Epithelial cell of proximal tubule (primary cell): ENCODE data around the gene RHOB. TPM values are rescaled to one million over a fixed set of nuclear protein-coding genes. Genes with fewer than 3 reads are reported as not detected.

Experiments used
- DNase-seq: peaks from one replicate; pipeline ENCODE4 v3.0.0-alpha.2; 2011; ENCODE audit warnings: low read depth
- H3K4me3 ChIP-seq: 2 replicates; pipeline ENCODE4 v1.5.1; 2011; ENCODE audit warnings: low read depth, mild to moderate bottlenecking, low read length
- total RNA-seq: library from RNA; depleted of rRNA; stranded (reverse); fragments of >200 nt; gene quantifications from 2 replicates; pipeline ENCODE4 v1.2.3, GENCODE V29; 2015
- TF ChIP-seq, protein P1 (sequence below): conservative IDR thresholded peaks from 2 replicates; pipeline ENCODE4 v1.5.1; 2012; ENCODE audit warnings: low read depth, mild to moderate bottlenecking, low read length

Gene RHOB
- total RNA-seq, 1 donor from 2014 or later, result 160 TPM

DNA sequence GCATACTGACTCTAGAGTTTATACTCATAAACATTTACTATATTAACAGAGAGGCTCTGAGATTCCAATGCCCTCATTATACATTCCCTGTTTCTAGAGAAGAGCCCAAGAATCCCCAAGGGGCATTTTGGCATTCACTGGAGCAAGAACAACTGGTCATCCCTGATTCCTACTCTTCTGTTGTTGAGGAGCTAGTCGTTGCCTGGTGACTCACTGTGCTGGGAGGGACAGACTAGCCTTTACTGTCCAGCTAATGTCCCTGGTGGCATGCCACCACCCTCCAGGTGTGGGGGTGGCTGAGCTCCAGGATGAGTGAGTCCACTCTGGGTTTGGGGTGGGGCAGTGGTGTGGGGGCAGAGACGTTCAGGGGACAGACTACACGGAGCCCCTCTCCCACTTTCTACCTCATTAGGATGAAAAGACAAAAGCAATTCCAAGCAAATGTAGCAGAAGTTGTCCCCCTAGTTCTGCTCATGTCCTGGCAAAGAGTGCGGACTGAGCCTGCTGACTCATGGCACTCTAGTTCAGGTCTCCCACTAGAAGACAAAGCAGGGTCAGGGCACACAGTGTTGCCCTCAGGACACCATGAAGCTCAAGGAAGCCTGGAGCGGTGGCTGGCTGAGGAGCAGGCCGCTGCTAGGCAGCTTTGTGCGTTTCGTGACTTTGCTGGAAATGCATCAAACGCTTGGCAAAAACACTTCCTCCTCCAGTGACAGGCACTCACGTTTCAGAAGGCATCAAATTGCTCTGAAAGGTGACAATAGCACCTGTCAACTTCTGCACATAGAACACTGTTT, 49.4 kb downstream of the RHOB start:
- no peak overlapping the region for H3K4me3 ChIP-seq
- TF ChIP-seq, protein P1, sequence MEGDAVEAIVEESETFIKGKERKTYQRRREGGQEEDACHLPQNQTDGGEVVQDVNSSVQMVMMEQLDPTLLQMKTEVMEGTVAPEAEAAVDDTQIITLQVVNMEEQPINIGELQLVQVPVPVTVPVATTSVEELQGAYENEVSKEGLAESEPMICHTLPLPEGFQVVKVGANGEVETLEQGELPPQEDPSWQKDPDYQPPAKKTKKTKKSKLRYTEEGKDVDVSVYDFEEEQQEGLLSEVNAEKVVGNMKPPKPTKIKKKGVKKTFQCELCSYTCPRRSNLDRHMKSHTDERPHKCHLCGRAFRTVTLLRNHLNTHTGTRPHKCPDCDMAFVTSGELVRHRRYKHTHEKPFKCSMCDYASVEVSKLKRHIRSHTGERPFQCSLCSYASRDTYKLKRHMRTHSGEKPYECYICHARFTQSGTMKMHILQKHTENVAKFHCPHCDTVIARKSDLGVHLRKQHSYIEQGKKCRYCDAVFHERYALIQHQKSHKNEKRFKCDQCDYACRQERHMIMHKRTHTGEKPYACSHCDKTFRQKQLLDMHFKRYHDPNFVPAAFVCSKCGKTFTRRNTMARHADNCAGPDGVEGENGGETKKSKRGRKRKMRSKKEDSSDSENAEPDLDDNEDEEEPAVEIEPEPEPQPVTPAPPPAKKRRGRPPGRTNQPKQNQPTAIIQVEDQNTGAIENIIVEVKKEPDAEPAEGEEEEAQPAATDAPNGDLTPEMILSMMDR, result no peak
- DNase-seq, result peak; percentile 93

DNA sequence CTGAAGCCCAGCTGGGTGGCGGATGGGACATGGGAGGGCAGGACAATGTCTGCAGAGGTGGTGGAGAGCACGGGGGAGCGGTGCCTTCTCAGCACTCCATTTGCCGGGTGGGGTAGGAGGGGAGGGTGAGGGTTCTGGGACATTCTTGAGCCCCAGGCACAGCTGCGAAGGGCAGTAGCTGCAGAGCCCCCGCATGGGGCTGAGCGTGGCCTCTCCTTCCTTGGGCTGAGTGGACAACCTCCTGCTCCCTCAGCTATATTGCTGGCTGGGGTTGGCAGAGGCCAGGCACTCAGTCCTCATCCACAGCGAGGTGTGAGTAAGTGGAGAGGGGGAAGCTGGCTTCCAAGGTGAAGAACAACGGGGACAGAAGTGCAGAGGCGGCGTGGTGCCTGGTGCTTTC, 50.1 kb downstream of the RHOB start:
- TF ChIP-seq, protein P1, result no peak
- H3K4me3 ChIP-seq, result no peak overlapping the region
- DNase-seq, result no peak

Other genes with a start within 250 kb of the RHOB start
- gene SDC1, start 221.9 kb upstream of the RHOB start, total RNA-seq, result 115 and 134 TPM in 2 replicates
- 14.9 and 19.8 TPM in 2 replicates for gene PUM2, start 96.2 kb upstream of the RHOB start, total RNA-seq
- 11.6 and 14.4 TPM in 2 replicates for gene HS1BP3, start 204.0 kb downstream of the RHOB start, total RNA-seq
- gene GDF7, start 220.1 kb downstream of the RHOB start, total RNA-seq, result not detected in 2 replicates